Measurements from ENCODE around the gene RAB3D. TPM values are rescaled to one million over a fixed set of nuclear protein-coding genes. Genes with fewer than 3 reads are reported as not detected.

The RAB3D gene
- polyA plus RNA-seq, 1 experiment = 15.6 TPM

DNA sequence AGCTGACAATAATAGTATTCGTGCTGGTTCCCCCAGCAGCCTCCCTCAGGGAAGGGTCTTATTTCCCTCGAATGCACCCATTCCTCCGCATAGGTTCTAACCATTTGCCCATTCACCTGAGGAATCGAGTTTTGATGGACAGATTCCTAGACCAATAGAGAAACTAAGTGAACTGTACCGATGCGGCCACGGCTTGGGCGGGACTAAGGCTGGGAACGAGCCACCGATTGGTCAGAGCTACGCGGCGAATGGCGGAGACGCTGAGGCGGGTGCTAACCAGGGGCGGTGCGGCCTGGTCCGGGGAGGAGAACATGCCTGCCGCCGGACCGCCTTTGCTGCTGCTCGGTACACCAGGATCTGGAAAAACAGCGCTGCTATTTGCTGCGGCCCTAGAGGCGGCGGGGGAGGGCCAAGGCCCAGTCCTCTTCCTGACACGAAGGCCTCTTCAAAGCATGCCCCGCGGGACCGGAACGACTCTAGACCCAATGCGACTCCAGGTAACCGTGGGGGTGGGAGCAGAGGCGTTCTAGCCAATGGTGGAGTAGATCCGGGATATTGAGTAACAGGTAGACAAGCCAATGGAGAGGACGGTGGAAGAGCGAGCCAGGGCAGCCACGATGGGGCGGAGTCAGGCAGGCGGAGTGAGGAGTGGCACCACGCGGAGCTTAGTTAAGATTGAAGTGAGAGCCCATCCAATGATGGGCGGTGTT, 35.1 kb upstream of the RAB3D start, which contains the start of gene SWSAP1:
Gene SWSAP1 (plus strand): TSS at position 234 of the 710 bp plus-strand sequence. CDS start 15 bp downstream, at position 249.
- H3K27ac ChIP-seq (ENCODE audit: low read depth, low read length) = peak within 1 kb of the TSS; percentile 91
- CTCF ChIA-PET = interaction anchor here (0.9 to 2.1 kb wide), 6 partner anchors 9 to 161 kb away, joined by 4 to 7 read pairs (median 4); partner anchors contain the start of genes EPOR and TSPAN16
- POLR2A ChIA-PET = interaction anchor here (0.5 to 1.4 kb wide), 12 partner anchors 8 to 1496 kb away, joined by 3 to 13 read pairs (median 4); partner anchors contain the start of genes CCDC159, RAB3D and TMEM205
- peak; percentile 99 for DNase-seq (ENCODE audit: low read depth, low spot score)
- H3K9me3 ChIP-seq (ENCODE audit: control insufficient read depth, insufficient read depth, low read length) = no peaks in the 10 kb centered on the region; the same call in 1 of the 2 replicates
- H3K27me3 ChIP-seq (ENCODE audit: control insufficient read depth, insufficient read depth, low read length) = no peaks in the 10 kb centered on the region
- TF ChIP-seq, protein P1, sequence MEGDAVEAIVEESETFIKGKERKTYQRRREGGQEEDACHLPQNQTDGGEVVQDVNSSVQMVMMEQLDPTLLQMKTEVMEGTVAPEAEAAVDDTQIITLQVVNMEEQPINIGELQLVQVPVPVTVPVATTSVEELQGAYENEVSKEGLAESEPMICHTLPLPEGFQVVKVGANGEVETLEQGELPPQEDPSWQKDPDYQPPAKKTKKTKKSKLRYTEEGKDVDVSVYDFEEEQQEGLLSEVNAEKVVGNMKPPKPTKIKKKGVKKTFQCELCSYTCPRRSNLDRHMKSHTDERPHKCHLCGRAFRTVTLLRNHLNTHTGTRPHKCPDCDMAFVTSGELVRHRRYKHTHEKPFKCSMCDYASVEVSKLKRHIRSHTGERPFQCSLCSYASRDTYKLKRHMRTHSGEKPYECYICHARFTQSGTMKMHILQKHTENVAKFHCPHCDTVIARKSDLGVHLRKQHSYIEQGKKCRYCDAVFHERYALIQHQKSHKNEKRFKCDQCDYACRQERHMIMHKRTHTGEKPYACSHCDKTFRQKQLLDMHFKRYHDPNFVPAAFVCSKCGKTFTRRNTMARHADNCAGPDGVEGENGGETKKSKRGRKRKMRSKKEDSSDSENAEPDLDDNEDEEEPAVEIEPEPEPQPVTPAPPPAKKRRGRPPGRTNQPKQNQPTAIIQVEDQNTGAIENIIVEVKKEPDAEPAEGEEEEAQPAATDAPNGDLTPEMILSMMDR (IDR thresholded peaks at IDR 0.05; ENCODE audit: low read depth, low read length) = no peak
- peak within 1 kb of the TSS; percentile 84 for H3K4me3 ChIP-seq (ENCODE audit: low read depth, low read length)

DNA sequence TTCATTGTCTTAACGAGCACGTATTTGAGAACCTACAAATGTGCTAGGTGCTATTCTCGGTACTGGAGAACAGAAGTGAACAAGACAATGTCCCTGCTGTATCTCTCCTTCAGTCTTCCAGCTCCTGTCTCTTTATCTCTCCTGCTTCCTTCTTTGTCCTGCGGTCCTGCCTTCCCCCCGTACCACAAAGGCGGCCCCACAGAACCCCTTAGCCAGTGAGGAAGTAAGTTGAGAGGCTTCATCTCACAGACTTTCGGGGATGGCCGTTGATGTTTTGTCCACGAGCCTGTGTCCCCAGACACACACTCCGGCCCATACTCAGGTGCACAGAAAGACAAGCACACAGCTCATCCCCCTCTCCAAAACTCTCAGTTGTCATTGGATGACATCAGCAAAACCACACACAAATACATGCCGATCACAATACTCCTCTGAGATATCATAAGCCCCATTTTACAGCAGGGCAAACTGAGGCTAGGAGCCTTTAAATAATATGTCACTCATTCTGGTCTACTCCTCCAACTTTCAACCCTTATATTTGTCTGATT, 34.5 kb upstream of the RAB3D start:
- peak overlapping the region; percentile 84 for H3K4me3 ChIP-seq (ENCODE audit: low read depth, low read length)
- POLR2A ChIA-PET = interaction anchor here (0.6 to 1.4 kb wide), 8 partner anchors 7 to 1497 kb away, joined by 3 to 13 read pairs (median 4); partner anchors contain the start of genes CCDC159, RAB3D and TMEM205
- DNase-seq (ENCODE audit: low read depth, low spot score) = no peak
- H3K27ac ChIP-seq (ENCODE audit: low read depth, low read length) = no peak overlapping the region
- no peaks in the 10 kb centered on the region; the same call in 1 of the 2 replicates for H3K9me3 ChIP-seq (ENCODE audit: control insufficient read depth, insufficient read depth, low read length)
- CTCF ChIA-PET = interaction anchor here (0.6 to 2.1 kb wide), 4 partner anchors 9 to 80 kb away, joined by 4 to 7 read pairs (median 4); partner anchors contain the start of gene TSPAN16
- TF ChIP-seq, protein P1 (IDR thresholded peaks at IDR 0.05; ENCODE audit: low read depth, low read length) = no peak
- no peaks in the 10 kb centered on the region for H3K27me3 ChIP-seq (ENCODE audit: control insufficient read depth, insufficient read depth, low read length)

DNA sequence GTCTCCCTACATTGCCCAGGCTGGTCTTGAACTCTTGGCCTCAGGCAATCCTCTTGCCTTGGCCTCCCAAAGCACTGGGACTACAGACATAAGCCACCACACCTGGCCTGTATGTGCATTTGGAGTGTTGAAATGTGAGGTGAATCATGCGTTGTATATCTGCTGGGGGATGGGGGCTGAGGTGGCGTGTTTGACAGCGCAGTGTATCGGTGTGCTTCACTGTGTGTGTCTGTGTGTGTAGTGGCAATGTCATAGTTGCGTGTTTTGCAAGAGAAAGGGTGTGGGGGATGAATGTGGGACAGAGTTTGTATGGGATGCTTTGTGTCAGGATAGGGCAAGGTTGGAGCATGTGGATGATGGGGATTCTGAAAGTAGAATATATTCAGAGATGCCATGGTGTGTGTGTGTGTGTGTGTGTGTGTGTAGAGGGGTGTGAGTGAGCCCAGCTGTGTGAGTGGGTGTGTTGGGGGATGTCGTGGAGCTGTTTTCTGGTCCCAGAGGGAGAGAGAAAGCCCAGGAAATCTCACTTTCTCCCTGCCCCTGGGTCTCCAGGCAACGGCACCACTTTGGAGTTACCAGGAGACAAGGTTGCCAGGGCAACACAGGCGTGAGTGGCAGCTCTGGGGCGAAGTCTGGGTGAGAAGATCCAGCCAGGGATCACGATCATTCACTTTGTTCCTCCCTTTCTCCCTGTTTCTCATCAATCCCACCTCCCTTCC, 33.9 kb upstream of the RAB3D start:
- ChIA-PET CTCF (interaction anchor here (0.6 to 2.1 kb wide), 3 partner anchors 10 to 79 kb away, joined by 4 to 7 read pairs (median 4); no protein-coding TSS in a partner anchor), POLR2A (interaction anchor here (0.6 kb wide), 1 partner anchor 105 kb away, joined by 5 read pairs; no protein-coding TSS in a partner anchor)
- no peak overlapping the region for H3K4me3 ChIP-seq (ENCODE audit: low read depth, low read length)
- TF ChIP-seq, protein P1 (IDR thresholded peaks at IDR 0.05; ENCODE audit: low read depth, low read length) = no peak
- DNase-seq (ENCODE audit: low read depth, low spot score) = no peak
- no peaks in the 10 kb centered on the region; the same call in 1 of the 2 replicates for H3K9me3 ChIP-seq (ENCODE audit: control insufficient read depth, insufficient read depth, low read length)
- no peak overlapping the region for H3K27ac ChIP-seq (ENCODE audit: low read depth, low read length)
- H3K27me3 ChIP-seq (ENCODE audit: control insufficient read depth, insufficient read depth, low read length) = no peaks in the 10 kb centered on the region

DNA sequence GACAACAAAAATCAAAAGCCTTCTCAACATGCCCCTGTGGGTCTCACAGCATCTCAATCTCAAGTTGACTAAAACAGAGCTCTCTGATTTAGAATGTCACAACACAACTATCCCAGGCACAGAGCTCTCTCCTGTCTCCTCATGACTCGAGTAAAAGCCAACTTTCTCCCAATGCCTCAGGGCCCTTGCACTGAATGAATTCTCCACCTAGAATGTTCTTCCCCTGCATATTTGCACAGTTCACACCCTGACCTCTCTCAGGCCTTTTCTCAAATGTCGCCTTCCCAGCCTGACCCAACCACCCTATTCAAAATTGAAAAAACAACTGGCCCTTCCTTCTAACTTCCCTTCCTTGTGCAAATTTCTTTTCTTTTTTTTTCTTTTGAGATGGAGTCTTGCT, 31.3 kb upstream of the RAB3D start:
- DNase-seq (ENCODE audit: low read depth, low spot score) = no peak
- Histone ChIP-seq H3K4me3 (ENCODE audit: low read depth, low read length) (no peak overlapping the region), H3K27me3 (ENCODE audit: control insufficient read depth, insufficient read depth, low read length) (no peaks in the 10 kb centered on the region), H3K9me3 (ENCODE audit: control insufficient read depth, insufficient read depth, low read length) (no peaks in the 10 kb centered on the region; the same call in 1 of the 2 replicates), H3K27ac (ENCODE audit: low read depth, low read length) (no peak overlapping the region)
- TF ChIP-seq, protein P1 (IDR thresholded peaks at IDR 0.05; ENCODE audit: low read depth, low read length) = no peak
- CTCF ChIA-PET = no interaction called here
- POLR2A ChIA-PET = no interaction called here

Measured in AG04450 (cell line).